ENCODE measurements around the gene BUB1B. TPM values are rescaled to one million over a fixed set of nuclear protein-coding genes. Genes with fewer than 3 reads are reported as not detected.

Gene BUB1B
- total RNA-seq, 1 donor from 2014 or later, result 1.8 TPM

DNA sequence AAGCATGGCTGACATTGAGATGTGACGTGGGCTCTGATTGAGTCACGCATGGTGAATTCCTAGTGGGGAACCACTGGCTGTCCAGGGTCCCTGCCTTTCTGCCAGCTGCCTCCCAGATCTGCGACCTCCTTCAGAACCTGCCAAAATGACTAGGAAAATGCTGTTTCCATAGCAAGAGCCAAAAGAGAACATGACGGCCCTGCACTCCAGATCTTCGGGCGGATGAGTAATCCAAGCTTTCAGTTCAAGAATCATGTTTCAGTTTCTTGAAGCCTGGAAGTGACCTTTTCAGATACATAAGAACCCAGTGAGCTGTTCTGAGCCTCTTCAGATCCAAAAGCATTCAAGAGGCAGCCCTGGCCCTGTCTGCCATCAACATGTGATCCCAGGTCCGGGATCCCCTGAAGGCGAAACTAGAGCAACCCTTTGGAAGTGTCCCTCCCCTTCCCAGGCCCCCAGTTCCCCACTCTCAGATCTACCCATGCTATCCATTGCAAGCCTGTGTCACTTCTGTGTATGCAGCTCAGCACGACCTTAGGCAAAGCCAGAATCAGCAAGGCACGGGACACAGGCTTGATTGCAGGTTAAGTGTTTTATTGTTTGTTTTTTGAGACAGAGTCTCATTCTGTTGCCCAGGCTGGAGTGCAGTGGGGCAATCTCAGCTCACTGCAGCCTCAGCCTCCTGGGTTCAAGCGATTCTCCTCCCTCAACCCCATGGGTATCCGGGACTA is 102.3 kb downstream of the BUB1B start:
- H3K36me3 ChIP-seq, result no peaks in the 10 kb centered on the region
- H3K9me3 ChIP-seq, result no peaks in the 10 kb centered on the region
- no peaks in the 10 kb centered on the region for H3K27me3 ChIP-seq
- ATAC-seq (peak; percentile 63), DNase-seq (no peak)
- intact Hi-C loops (cut with DNase I), result no loop called here
- TF ChIP-seq, protein P1, sequence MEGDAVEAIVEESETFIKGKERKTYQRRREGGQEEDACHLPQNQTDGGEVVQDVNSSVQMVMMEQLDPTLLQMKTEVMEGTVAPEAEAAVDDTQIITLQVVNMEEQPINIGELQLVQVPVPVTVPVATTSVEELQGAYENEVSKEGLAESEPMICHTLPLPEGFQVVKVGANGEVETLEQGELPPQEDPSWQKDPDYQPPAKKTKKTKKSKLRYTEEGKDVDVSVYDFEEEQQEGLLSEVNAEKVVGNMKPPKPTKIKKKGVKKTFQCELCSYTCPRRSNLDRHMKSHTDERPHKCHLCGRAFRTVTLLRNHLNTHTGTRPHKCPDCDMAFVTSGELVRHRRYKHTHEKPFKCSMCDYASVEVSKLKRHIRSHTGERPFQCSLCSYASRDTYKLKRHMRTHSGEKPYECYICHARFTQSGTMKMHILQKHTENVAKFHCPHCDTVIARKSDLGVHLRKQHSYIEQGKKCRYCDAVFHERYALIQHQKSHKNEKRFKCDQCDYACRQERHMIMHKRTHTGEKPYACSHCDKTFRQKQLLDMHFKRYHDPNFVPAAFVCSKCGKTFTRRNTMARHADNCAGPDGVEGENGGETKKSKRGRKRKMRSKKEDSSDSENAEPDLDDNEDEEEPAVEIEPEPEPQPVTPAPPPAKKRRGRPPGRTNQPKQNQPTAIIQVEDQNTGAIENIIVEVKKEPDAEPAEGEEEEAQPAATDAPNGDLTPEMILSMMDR (IDR thresholded peaks at IDR 0.05), result no peak
- no peak overlapping the region for H3K4me3 ChIP-seq
- H3K27ac ChIP-seq, result peak overlapping the region; percentile 60
- H3K4me1 ChIP-seq, result no peaks in the 10 kb centered on the region

DNA sequence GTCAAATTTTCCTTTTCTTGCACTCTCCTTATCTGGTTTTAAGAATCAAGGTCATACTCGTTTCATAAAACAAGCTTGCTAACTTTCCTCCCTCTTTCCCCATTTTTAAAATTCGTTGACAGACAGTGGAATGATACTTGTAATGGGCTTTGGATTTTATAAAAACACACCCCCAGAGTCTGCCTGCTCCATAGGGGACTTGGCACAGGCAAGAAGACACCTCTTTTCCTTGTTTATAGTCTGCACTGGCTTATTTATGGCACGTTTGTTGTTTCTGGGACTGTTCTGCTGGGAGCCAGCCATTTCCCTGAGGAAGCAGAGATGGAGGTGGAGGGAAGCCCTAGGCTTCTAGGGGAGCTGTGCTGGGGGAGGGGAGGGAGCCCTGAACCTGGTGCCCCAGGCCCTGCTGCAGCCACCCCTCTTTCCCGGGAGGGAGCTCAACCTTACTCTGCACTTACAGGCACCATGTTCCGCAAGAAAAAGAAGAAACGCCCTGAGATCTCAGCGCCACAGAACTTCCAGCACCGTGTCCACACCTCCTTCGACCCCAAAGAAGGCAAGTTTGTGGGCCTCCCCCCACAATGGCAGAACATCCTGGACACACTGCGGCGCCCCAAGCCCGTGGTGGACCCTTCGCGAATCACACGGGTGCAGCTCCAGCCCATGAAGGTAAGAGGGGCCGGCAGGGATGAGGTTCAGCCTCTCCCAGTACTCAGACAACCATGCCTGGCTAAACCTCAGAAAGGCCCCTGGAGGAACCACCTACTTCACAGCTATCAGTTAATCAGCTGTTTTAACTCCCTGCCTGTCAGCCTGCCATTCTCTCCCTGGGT is 103.7 kb downstream of the BUB1B start:
- TF ChIP-seq, protein P1 (IDR thresholded peaks at IDR 0.05), result no peak
- H3K4me3 ChIP-seq, result no peak overlapping the region
- ATAC-seq, result no peak
- DNase-seq, result no peak
- H3K9me3 ChIP-seq, result no peaks in the 10 kb centered on the region
- intact Hi-C loops (cut with DNase I), result no loop called here
- no peaks in the 10 kb centered on the region for H3K4me1 ChIP-seq
- no peaks in the 10 kb centered on the region for H3K36me3 ChIP-seq
- H3K27me3 ChIP-seq, result no peaks in the 10 kb centered on the region
- H3K27ac ChIP-seq, result no peak overlapping the region

DNA sequence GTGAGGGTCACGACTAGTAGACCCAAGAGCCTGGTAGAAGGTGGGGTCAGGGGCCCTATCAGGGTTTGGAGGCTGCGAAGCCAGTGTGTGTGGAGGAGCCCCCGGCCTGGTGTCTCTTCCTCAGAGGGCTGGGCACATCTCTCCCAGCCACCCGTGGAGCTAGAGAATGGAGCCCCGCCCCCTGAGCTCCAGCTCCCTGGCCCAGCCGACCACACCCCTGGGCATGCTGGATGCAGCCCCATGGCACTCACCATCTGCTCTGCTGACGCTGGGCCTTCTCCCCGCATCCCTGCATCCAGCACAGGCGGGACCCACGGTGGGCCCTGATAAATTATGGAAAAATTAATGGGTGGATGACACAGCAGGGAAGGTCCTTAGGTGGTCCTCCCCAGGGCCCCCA is 104.5 kb downstream of the BUB1B start:
- H3K9me3 ChIP-seq, result no peaks in the 10 kb centered on the region
- intact Hi-C loops (cut with DNase I), result no loop called here

DNA sequence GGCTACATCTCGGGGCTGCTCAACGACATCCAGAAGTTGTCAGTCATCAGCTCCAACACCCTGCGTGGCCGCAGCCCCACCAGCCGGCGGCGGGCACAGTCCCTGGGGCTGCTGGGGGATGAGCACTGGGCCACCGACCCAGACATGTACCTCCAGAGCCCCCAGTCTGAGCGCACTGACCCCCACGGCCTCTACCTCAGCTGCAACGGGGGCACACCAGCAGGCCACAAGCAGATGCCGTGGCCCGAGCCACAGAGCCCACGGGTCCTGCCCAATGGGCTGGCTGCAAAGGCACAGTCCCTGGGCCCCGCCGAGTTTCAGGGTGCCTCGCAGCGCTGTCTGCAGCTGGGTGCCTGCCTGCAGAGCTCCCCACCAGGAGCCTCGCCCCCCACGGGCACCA is 105.0 kb downstream of the BUB1B start:
- H3K27me3 ChIP-seq, result no peaks in the 10 kb centered on the region
- ATAC-seq (no peak), DNase-seq (no peak)
- TF ChIP-seq, protein P1 (IDR thresholded peaks at IDR 0.05), result no peak
- no peaks in the 10 kb centered on the region for H3K4me1 ChIP-seq
- H3K27ac ChIP-seq, result no peak overlapping the region
- H3K9me3 ChIP-seq, result no peaks in the 10 kb centered on the region
- no peak overlapping the region for H3K4me3 ChIP-seq
- H3K36me3 ChIP-seq, result no peaks in the 10 kb centered on the region
- intact Hi-C loops (cut with DNase I), result no loop called here

More for the DNA sequence above, 104.5 kb downstream of the BUB1B start:
- Histone ChIP-seq H3K27ac (no peak overlapping the region), H3K4me1 (no peaks in the 10 kb centered on the region), H3K27me3 (no peaks in the 10 kb centered on the region), H3K36me3 (no peaks in the 10 kb centered on the region), H3K4me3 (no peak overlapping the region)
- ATAC-seq (no peak), DNase-seq (no peak)
- TF ChIP-seq, protein P1 (IDR thresholded peaks at IDR 0.05), result no peak

DNA sequence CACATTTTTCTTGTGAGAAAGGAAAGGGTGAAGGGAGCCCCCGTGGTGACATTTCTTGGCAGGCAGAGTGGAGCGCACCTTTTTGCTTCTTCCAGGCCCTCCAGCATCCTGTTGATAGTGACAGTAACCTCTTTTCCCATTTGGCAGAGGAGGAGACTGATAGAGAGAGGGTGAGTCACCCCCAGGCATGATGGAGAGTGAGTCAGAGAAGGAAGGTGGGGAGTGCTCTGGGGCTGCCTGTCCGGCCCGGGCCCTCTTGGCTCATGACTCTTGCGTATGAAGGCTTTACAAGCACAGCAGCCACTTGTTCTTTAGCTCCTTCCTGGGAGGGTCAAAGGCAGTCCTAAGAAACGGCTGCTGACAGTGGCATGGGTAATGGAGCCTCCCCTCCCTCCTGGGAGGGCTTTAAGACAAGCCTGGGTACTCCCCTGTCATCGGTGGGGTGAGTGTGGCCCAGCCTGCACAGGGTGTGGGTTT is 106.0 kb downstream of the BUB1B start:
- no peak overlapping the region for H3K27ac ChIP-seq
- peak; percentile 82 for DNase-seq
- no peaks in the 10 kb centered on the region for H3K36me3 ChIP-seq
- intact Hi-C loops (cut with DNase I), result no loop called here
- H3K4me3 ChIP-seq, result no peak overlapping the region
- H3K27me3 ChIP-seq, result no peaks in the 10 kb centered on the region
- H3K9me3 ChIP-seq, result no peaks in the 10 kb centered on the region
- TF ChIP-seq, protein P1 (IDR thresholded peaks at IDR 0.05), result no peak
- ATAC-seq, result peak; percentile 82
- H3K4me1 ChIP-seq, result no peaks in the 10 kb centered on the region
